HG02943 (cell line): ENCODE measurements around the gene ASAP3.
A peak's percentile ranks its signal among the peaks of the same experiment; 100 is the strongest.

Experiments used
- ATAC-seq: cut with Tn5 transposase; IDR thresholded peaks from one replicate; pipeline ENCODE4 v1.9.1; 2021; ENCODE audit warnings: mild to moderate bottlenecking, low read depth, moderate library complexity; ENCODE audit not compliant: unreplicated experiment

ASAP3 gene

DNA sequence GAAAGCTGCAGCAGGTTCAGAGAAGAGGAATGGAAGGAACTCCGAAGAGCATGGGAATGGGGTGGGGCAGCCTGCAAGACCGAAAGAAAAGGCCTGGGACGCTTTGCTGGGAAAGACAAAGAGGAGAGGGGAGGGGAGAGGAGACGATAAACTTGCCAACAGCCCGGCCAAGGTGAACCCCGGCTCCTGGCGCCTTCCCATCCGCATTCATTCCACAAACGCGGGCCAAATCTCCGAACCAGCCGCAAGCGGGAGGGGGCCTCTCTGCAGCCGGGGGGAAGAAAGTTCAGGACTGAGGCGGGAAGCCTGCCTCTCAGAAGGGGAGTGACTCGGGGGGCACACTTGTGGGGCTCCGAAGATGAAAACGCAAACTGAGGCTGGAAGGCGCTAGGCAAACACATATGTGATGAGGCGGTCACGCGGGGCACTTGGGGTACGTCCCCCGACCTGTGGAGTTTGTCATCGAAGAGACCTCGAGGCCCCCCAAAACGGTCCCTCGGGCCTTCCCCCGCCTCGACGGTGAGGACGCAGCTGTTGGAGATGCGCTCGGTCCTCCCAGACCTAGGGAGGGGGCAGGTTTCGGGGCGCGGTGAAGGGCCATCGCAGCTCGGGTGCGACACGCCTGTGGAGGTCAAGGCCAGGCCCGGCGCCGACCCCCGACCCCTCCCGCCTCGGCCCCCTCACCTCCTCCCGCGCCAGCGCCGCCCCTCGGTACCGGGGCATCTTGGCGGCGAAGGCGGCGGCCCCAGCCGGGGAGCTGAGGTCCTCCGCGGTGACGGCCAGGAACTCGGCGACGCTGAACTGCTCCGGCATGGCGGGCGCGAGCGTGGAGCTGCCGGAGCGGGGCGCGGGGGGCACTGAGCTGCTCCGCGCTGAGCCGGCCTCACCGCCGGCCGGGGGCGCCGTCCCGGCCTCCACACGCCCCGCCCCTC is at the start of gene ASAP3:
Gene ASAP3, minus strand, starts transcription at position 859 of the 932 bp plus-strand sequence. Its CDS starts 46 bp downstream, at position 813.
- ATAC-seq = no peak

DNA sequence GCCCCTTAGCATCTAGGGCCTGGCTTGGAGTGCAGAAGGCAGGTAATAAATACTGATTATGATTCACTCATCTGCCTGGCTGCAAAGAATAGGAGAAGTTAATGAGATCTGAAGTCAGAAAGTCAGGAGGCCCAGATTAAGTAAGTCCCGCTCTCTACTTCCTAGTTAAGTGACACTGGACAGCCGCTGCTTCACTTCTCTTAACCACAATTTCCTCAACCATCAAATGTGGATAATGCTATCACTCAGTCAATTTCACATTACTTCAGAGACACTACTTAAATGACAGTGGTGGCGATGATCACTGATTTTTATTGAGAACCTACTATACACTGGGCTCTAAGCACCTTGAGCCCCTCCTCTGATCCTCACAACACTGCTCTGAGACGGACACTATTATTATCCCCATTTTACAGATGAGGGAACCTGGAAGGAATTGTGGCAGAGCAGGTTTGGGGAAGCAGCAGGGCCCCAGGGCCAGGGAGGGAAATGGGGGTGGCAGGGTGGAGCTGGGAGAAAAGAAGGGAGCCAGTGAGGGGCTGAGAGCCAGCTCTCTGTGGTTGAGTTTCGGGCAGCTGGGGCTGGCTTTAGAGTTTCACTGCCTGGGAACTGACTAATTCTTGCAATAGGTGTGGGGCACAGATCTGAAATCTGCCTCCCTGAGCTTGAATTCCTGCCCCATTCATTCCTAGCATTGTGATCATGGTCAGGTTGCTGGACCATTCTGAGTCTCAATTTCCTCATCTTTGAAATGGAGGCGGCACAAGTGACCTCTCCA is 49.5 kb upstream of the ASAP3 start:
- no peak for ATAC-seq

DNA sequence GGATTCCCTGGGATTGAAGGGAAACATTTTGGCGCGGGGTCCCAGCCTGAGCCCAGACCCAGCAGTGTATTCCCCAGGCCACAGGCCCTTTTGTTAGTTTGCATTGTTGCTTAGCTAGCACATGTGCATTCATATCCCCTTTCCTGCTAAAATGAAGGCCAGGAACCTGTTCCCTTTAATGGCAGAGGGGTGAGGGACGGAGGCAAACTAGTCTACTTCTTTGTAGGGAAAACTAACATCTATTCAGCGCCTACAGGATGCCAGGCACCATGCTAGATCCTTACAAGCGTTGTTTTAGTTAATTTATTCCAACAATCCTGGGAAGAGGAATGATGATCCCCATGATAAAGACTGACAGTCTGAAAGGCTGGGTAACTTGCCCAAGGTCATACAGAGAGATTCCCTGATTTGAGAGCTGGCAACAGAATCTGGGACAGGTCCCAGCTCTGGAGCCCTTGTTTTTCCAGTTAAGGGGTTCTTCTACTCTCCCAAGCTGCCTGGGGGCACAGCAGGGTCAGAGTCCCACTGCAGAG is 47.6 kb upstream of the ASAP3 start:
- no peak for ATAC-seq

DNA sequence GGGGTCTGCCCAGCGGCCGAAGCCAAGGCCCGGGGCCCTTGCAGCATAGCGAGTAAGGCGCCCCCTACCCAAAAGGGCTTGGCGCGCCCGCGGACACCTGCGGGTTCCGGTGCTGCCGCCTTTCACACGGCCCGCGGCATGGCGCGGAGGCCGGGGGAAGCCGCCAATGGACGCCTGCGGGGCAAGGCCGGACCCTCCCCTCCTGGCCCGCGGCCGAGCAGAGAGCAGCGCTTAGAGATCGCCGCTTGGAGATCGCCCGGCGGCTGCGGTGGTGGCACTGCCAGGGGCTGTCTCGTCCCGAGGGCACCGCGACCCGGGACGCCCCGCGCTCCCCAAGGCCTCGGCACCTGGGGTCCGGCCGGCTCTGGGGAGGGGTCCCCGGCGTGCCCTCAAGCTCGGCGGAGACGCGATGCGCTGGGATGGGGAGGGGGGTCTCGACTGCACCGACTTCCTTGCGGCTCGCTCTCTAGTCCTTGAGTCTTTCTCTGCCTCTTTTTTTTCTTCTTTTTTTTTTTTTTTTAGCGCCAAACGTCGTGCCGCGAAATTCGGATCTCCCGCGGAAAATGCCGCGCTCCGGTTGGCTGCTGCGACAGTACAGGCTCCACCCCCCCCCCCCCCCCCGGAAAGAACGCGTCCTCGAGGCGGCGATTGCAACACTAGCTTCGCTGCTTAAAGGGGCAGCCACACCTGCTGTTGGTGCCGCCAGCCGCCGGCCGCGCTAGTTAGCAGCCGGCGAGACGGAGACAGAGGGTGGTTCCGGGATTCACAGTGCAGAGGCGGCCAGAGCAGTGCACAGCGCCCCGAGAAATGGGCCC is 47.0 kb upstream of the ASAP3 start, which contains the start of gene E2F2:
Gene E2F2, minus strand, starts transcription at position 487 of the 815 bp plus-strand sequence. Its CDS starts 440 bp downstream, at position 47.
- ATAC-seq = no peak

DNA sequence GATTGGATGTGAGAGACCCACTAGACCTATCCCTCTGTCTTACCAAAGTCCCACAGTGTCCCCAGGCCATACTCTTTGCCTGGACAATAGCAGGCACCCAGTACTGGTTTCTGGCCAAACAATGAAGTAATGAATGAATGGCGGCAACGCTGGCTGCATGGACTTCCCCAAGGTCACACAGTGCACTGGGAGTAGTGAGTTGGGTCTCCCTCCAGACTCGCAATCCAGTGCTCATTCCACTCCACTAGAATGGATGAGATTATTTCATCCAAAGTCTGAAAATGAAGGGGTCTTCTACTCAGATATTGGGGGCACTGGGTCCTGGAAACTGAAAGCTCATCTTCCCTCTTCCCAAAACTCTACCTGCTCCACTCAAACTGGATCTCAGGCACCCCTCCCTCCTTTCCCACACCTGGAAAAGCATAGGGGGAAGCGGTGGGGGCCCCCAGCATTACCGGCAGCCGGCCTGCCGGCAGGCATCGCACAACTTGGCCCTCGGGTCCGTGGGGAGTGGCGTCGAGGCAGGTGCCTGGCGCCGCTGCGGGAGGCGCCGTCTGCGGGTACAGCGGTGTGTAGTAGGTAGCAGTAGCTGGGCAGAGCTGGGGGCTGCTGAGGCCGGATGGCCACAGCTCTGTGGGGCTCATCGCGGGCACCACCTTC is 46.2 kb upstream of the ASAP3 start:
- ATAC-seq = no peak

DNA sequence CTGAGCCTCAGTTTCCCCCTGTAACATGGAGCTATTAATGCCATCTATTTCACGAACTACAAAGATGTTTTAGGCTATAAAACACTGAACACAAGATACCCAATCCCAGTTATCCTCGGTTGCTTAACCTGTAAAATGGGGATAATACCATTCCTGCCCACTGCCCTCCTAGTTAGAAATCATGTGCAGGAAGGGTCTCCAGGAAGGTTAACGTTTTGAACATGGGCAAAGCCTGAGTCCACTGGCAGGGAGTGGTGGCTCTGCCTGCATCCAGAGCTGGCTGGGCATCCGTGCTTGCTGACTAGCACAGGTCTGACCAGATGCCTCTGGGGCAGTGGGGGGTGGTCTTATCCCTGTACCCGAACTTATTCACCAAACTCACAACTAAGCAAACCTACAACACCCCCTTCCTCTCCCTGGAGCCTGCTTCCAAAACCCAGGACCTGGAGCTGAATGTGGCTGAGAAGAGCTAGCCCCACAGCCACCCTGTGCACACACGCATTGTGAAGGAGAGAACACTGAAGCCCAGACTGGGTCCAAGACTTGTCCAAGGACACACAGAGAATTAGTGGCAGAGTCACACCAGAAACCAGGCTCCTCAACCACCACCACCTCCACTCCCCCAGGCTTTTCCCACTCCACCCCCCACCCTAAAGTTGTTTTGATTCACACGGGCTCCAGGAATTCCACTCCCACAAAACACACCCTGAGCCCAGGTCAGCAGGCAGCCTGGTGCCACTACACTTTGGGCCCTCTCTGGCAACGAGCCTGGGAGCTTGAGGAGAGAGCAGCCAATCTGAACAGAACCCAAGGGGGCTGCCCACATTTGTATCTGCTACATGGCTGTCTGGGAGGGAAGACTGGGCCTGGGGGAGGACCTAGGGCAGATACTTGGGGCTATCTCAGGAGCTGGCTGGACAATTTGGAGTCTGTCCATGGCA is 45.4 kb upstream of the ASAP3 start:
- ATAC-seq = no peak

DNA sequence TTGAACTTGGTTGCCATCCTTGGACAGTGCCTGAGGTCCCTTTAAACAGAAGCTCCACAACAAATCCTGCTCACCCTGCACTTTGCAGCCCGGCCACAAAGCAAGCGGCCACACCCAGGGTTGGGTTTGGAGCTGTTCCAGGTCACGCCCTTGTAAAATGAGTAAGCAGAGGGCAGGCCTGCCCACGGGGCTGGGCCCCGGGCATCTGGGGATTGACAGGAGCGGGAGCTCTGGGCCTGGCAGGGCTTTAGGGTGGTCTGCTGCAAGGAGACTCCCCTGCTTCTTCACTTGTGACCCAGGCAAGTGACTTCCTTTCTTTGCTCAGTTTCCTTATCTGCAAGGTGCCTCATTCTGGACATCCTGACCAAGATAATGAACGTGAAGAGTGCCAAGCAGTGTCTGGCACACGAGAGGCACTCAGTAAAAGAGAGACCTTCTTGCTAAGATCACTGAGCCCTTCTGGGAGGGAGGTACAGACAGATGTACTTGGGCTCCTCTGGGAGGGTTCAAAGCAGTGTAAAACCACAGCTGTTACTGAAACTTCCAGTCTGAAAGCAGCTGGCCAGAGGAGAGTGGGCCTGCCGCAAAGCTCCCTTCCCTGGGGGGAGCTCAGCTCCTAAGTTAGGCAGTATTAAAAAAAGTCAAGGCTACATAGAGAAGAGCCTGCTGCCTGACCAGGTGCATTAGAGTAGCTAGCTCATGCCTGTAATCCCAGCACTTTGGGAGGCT is 44.4 kb upstream of the ASAP3 start:
- peak; percentile 51 for ATAC-seq

DNA sequence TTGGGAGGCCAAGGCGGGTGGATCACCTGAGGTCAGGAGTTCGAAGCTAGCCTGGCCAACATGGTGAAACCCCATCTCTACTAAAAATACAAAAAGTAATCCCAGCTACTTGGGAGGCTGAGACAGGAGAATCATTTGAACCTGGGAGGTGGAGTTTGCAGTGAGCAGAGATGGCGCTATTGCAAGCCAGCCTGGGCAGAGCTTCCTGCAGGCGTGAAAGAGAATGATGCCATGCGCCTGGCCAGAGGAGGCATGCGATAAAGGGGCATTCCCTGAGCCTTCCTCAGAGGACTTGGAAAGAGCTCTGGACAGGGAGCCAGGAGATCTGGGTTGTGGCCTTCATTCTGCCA is 43.9 kb upstream of the ASAP3 start:
- ATAC-seq = no peak

DNA sequence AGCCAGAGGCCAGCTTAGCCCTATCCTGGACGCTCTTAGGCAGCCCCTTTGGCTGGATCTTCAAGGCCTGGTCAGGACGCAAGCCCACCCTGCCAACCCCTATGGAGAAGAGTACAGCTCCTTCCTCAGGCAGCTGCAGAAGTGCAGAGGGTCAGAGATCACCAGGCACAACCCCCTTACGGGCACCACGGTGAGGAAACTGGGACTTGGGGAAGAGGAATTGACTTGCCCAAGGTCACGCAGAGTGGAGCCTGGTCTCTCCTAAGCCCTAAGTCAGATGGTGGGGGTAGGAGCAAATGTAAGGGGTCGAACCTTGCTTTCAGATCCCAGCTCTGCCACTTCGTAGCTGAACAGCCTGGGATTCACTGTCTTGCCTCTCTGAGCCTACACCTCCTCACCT is 43.4 kb upstream of the ASAP3 start:
- ATAC-seq = no peak

DNA sequence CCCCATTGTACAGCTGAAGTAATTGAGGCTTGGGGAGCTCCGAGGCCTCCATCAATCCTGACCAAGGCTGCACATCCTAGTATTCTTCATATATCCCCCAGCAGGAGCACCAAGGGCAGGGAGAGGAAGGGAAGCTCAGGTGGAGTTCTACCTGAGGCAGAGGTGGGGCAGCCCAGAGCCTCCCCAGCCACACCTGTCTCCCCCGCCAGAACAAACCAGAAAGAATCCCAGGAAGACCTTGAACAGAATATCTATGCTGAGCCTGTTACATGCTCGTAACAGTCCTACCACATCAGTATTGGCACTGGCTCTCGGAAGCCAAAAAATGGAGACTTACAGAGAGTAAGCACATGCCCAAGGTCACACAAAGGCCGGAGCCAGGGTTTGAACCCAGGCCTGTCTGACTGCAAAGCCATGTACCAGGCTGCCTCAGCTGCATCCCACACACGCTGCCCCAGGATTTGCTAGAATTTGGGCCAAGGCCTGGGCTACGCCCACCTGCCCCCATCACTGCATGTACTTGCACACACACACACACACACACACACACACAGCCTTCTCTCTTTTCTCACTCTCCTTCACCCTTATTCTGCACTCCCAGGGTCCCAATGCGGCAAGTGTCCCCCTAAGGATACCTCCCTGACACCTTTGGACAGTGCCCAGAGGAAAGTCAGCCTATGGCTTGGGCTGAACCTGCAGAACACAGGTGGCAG is 42.5 kb upstream of the ASAP3 start:
- no peak for ATAC-seq

DNA sequence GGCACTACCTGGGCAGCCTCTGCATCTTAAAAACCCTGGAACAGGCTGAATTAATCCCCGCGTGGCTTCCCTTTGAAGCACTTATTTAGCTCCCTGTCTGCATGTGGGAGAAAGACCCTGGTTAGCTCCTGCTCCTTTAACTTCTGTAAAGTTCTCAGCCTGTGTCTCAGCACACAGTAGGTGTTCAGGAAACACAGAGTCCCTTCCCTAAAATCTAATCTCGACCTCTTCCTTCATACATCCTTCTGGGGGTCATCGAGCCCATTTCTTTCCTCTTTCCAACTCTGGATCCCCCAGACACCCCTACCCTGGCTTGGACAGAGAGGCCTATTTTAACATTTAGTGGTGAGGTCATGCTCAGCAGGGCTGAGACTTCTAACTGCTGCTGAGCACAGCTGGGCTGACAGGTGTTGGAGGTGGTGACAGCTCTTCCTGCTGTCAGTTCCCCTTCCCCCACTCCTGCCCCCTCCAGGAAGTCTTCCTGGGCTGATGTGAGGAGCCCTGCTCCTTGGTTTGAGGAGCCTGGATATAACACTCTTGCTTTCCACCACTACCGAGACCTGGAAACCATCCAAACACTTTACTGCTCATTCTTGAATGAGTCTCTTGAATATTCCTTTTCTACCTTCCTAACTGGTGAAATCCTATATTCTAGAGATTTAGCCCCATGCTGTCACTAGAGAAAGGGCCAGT is 41.7 kb upstream of the ASAP3 start:
- no peak for ATAC-seq

DNA sequence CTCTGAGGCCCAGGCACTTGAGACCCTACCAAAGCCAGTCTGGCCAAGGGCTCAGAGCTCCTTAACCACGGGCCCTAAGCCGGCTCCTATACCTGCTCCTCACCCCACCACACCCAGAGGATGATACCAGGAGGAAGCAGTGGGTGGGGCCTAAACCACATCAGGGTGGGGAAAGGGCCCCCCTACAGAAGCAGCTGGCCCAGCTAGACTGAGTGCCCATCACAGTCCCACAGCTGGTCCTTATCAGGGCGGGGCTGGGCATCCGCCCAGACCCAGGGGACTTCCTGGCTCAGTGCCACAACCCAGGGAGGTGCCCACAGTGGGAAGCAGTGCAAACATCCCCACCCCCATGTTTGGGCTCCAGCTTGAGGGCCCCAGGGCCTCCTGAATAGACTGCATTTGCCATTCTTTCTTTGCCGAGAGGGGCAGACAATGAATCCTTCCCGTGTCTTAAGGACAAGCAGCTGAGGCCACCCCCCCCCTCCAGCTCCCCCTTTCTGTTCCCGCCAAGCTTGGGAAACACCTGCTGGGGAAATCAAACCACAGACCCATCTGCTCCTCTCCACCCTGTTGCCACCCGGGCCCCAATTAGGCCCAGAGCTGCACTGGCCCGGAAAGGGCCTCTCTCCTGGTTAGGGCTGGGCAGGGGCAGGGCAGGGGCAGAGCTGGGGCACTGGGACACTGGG is 40.9 kb upstream of the ASAP3 start:
- no peak for ATAC-seq

DNA sequence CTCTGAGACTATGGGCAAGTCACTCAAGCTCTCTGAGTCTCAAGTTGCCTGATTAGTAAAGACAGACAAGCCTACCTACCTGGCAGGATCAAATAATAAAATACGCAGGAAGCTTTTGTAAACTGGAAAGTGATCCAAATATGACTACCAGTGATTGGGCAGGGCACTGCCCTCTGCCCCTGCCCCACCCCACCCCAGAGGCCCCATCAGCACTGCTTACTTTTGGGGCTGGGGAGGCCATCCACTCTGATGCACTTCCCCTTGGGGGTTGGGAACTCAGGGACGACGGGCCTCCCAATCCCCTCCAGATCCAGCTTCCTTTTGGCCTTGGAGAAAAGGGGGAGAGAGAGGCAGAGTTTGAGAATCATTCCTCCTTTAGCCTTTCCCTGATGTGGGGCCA is 40.2 kb upstream of the ASAP3 start:
- ATAC-seq = no peak

DNA sequence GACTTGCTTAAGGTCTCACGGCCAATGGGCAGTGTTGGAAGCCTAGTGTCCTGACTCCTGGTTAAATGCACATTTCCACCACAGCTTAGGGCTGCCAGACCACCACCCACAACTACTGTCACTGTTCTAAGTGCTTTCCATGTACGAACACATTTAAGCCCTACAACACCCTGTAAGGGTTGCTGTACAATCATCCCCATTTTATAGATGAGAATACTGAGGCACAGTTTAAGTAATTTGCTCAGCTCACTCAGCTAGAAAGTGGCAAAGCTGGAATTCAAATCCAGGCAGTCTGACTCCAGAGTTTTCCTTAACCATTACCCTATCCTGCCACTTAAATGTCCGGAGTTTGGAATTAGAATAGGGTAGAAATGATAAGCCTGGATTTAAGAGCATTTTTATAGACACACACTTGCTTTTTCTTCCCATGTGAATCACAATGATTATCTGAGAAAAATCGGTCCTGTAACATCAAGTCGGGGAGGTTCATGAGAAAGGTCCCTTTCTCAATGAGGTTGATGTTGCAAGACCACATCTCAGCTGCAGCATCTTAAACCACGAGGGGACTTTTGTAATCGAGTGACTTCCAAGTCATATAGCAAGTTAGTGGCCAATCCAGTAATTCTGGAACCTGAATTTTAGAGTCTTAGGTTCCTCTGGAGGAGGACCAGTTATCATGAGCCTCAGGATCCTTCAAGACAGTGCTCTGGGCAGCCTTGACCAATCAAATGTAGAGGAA is 38.4 kb upstream of the ASAP3 start:
- ATAC-seq = no peak

DNA sequence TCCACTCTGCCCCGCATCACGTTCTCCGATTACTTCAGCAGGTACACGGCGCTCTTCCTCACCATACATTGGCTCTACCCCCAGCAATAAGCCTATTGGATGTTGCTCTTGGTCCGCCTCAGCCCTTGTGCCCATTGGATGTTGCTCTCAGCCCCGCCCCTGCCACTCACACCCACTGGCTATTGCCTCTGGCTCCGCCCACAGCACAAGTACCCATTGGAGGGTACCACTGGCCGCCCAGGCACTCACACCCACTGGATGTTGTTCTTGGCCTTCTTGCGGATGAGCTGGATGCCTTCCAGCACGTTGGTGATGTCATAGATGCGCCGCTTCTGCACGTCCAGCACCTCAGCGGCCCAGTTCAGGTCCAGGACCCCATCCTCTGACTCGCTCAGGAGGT is 37.6 kb upstream of the ASAP3 start:
- no peak for ATAC-seq

DNA sequence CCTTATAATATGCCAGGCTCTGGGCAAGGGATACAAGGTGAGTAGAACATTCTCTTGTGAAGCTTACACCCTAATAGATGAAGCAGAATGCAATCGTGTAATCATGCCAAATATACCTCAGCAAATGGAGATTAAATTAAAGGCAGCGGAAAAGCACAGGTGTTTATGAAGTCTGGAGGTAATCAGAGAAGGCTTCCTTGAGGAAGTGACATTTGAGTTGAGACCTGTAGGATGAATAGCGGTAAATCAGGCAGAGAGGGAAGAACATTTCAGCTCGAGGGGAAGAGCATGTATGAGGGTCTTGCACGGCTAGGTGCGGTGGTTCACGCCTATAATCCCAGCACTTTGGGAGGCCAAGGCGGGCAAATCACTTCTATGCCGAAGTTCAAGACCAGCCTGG is 33.6 kb upstream of the ASAP3 start:
- no peak for ATAC-seq
